Neural cell (in vitro differentiated cells): ENCODE measurements around the gene USP12.

ENCODE experiments used
- CTCF ChIP-seq: fragments of 450-650 bp; IDR thresholded peaks from 2 replicates; pipeline ENCODE4 v1.5.1; 2014; ENCODE audit warnings: antibody characterized with exemption, mild to moderate bottlenecking, moderate library complexity; ENCODE audit not compliant: poor library complexity, severe bottlenecking
- POLR2AphosphoS5 ChIP-seq: IDR thresholded peaks from 2 replicates; pipeline ENCODE4 v1.6.1; 2012
- SMC3 ChIP-seq: fragments of 450-650 bp; conservative IDR thresholded peaks from 2 replicates; pipeline ENCODE4 v1.6.1; 2014; ENCODE audit warnings: antibody characterized with exemption, mild to moderate bottlenecking, moderate library complexity; ENCODE audit not compliant: poor library complexity

GRCh38 chr13:27097691-27098090, 73.9 kb downstream of the USP12 start:
- TF ChIP-seq CTCF, result no peak
- TF ChIP-seq SMC3, result no peak
- TF ChIP-seq POLR2AphosphoS5, result no peak
